ENCODE measurements around the gene ANKRD6. TPM values are rescaled to one million over a fixed set of nuclear protein-coding genes. Genes with fewer than 3 reads are reported as not detected.

ANKRD6 gene
- total RNA-seq, 1 experiment from 2014 or later, result 2.4 TPM

GRCh38 chr6:89518352-89519055 lies 85.6 kb downstream of the ANKRD6 start:
- ChIA-PET POLR2A (no interaction called here), CTCF (no interaction called here)
- no peak for TF ChIP-seq SIN3A (IDR thresholded peaks at IDR 0.05; ENCODE audit: borderline replicate concordance, insufficient read depth, low read depth, low read length)
- no peak for TF ChIP-seq REST (IDR thresholded peaks at IDR 0.05; ENCODE audit: insufficient read depth in 1 of 2, low read depth in 2 of 2, low read length in 1 of 2)
- TF ChIP-seq TCF7L2 (IDR thresholded peaks at IDR 0.05; ENCODE audit: low read depth, low read length), result no peak
- no peak for TF ChIP-seq POLR2AphosphoS5 (IDR thresholded peaks at IDR 0.05; ENCODE audit: low read depth, low read length)
- no peak for TF ChIP-seq CTCF (IDR thresholded peaks at IDR 0.05)
- ATAC-seq (no peak), DNase-seq (ENCODE audit: low read depth, low spot score) (no peak)
- no peak overlapping the region for H3K27ac ChIP-seq (ENCODE audit: low read length)
- H3K9me3 ChIP-seq (ENCODE audit: control insufficient read depth, insufficient read depth, low read depth, low read length), result no peaks in the 10 kb centered on the region
- in situ Hi-C loops (cut with HindIII; ENCODE audit: low pct_unique_long_range_greater_than_20kb, low sequenced_read_pairs), result no loop called here
- no TSS peak for BruUV-seq (replicated peaks)
- H3K36me3 ChIP-seq (ENCODE audit: control insufficient read depth, insufficient read depth, low read length), result no peaks in the 10 kb centered on the region
- H3K4me1 ChIP-seq (ENCODE audit: control insufficient read depth, insufficient read depth, low read length), result no peaks in the 10 kb centered on the region
- no peaks in the 10 kb centered on the region; the same call in 1 of the 2 replicates for H3K27me3 ChIP-seq (ENCODE audit: control insufficient read depth, insufficient read depth, low read length)
- H3K4me3 ChIP-seq (ENCODE audit: low read depth in 2 of 2, low read length in 2 of 2), result no peak overlapping the region
- intact Hi-C loops (cut with micrococcal nuclease; ENCODE audit: unreplicated experiment), result no loop called here

DNA sequence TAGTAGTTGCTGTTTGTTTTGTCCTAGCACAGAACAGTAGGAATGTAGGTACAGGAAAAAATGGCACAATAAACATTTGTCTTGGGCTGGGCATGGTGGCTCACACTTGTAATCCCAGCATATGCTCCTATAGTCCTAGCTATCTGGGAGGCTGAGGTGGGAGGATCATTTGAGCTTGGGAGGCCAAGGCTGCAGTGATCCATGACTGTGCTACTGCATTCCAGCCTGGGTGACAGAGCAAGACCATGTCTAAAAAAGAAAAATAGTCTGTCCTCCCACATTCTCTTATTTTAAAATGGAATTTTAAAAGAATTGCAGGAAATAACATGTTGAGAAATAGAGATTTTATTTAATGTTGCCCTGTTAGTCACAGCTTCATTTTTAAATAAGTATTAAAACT lies 87.8 kb downstream of the ANKRD6 start:
- no peak for ATAC-seq
- ChIA-PET POLR2A (no interaction called here), CTCF (no interaction called here)
- H3K4me1 ChIP-seq (ENCODE audit: control insufficient read depth, insufficient read depth, low read length), result no peaks in the 10 kb centered on the region
- no peak for TF ChIP-seq POLR2AphosphoS5 (IDR thresholded peaks at IDR 0.05; ENCODE audit: low read depth, low read length)
- TF ChIP-seq TCF7L2 (IDR thresholded peaks at IDR 0.05; ENCODE audit: low read depth, low read length), result no peak
- TF ChIP-seq REST (IDR thresholded peaks at IDR 0.05; ENCODE audit: insufficient read depth in 1 of 2, low read depth in 2 of 2, low read length in 1 of 2), result no peak
- TF ChIP-seq SIN3A (IDR thresholded peaks at IDR 0.05; ENCODE audit: borderline replicate concordance, insufficient read depth, low read depth, low read length), result no peak
- no peak for TF ChIP-seq CTCF (IDR thresholded peaks at IDR 0.05)
- H3K4me3 ChIP-seq (ENCODE audit: low read depth in 2 of 2, low read length in 2 of 2), result no peak overlapping the region
- no TSS peak for BruUV-seq (replicated peaks)
- H3K27me3 ChIP-seq (ENCODE audit: control insufficient read depth, insufficient read depth, low read length), result no peaks in the 10 kb centered on the region
- no peaks in the 10 kb centered on the region for H3K36me3 ChIP-seq (ENCODE audit: control insufficient read depth, insufficient read depth, low read length)
- no peak for DNase-seq (ENCODE audit: low read depth, low spot score)
- in situ Hi-C loops (cut with HindIII; ENCODE audit: low pct_unique_long_range_greater_than_20kb, low sequenced_read_pairs), result no loop called here
- intact Hi-C loops (cut with micrococcal nuclease; ENCODE audit: unreplicated experiment), result no loop called here
- no peak overlapping the region for H3K27ac ChIP-seq (ENCODE audit: low read length)
- no peaks in the 10 kb centered on the region for H3K9me3 ChIP-seq (ENCODE audit: control insufficient read depth, insufficient read depth, low read depth, low read length)
